Trophoblast cell (in vitro differentiated cells and primary cell): ENCODE measurements around the gene SCAPER.

Experiments used
- DNase-seq, 2 donors: peaks; one replicate each; pipeline ENCODE4 v3.0.0-alpha.2; 2016
- H2AFZ ChIP-seq: 2 replicates; pipeline ENCODE4 v1.6.1; 2013; ENCODE audit warnings: low read length, moderate library complexity, mild to moderate bottlenecking; ENCODE audit not compliant: insufficient read depth, poor library complexity
- H2AK5ac ChIP-seq: 2 replicates; pipeline ENCODE4 v1.6.1; 2013; ENCODE audit warnings: mild to moderate bottlenecking, low read length
- H2BK120ac ChIP-seq: 2 replicates; pipeline ENCODE4 v1.6.1; 2013; ENCODE audit warnings: low read length, mild to moderate bottlenecking, moderate library complexity; ENCODE audit not compliant: insufficient read depth, poor library complexity
- H2BK12ac ChIP-seq: 2 replicates; pipeline ENCODE4 v1.6.1; 2013; ENCODE audit warnings: mild to moderate bottlenecking, low read length, moderate library complexity
- H2BK5ac ChIP-seq: 2 replicates; pipeline ENCODE4 v1.6.1; 2013; ENCODE audit warnings: low read length, low read depth, moderate library complexity, mild to moderate bottlenecking; ENCODE audit not compliant: poor library complexity
- H3K14ac ChIP-seq: 2 replicates; pipeline ENCODE4 v1.6.1; 2013; ENCODE audit warnings: mild to moderate bottlenecking, low read length
- H3K18ac ChIP-seq: 2 replicates; pipeline ENCODE4 v1.6.1; 2013; ENCODE audit warnings: mild to moderate bottlenecking, low read length
- H3K23ac ChIP-seq: 2 replicates; pipeline ENCODE4 v1.6.1; 2013; ENCODE audit warnings: low read length
- H3K27ac ChIP-seq: 2 replicates; pipeline ENCODE4 v1.5.1; 2013; ENCODE audit warnings: low read depth, mild to moderate bottlenecking, inconsistent platforms, low read length, moderate library complexity
- H3K27me3 ChIP-seq: 2 replicates; pipeline ENCODE4 v1.6.1; 2013; ENCODE audit warnings: inconsistent platforms, mild to moderate bottlenecking, low read length, moderate library complexity; ENCODE audit not compliant: insufficient read depth
- H3K36me3 ChIP-seq, 2 experiments: 1 replicate in 1 of 2; 2 replicates in 1 of 2; pipeline ENCODE4 v1.6.1; 2013; ENCODE audit warnings: low read length in 2 of 2, mild to moderate bottlenecking in 2 of 2, moderate library complexity in 1 of 2; ENCODE audit not compliant: insufficient read depth in 2 of 2, control insufficient read depth in 1 of 2
- H3K4ac ChIP-seq: 2 replicates; pipeline ENCODE4 v1.6.1; 2013; ENCODE audit warnings: low read depth, mild to moderate bottlenecking, low read length, moderate library complexity
- H3K4me1 ChIP-seq, 2 experiments: 1 replicate in 1 of 2; 2 replicates in 1 of 2; pipeline ENCODE4 v1.6.1; 2013; ENCODE audit warnings: low read length in 2 of 2, mild to moderate bottlenecking in 2 of 2, moderate library complexity in 1 of 2; ENCODE audit not compliant: insufficient read depth in 2 of 2, control insufficient read depth in 1 of 2
- H3K4me2 ChIP-seq: 2 replicates; pipeline ENCODE4 v1.6.1; 2013; ENCODE audit warnings: inconsistent platforms, mild to moderate bottlenecking, low read length, moderate library complexity
- H3K4me3 ChIP-seq: 2 replicates; pipeline ENCODE4 v1.5.1; 2013; ENCODE audit warnings: mild to moderate bottlenecking, low read depth, low read length, inconsistent platforms
- H3K79me1 ChIP-seq: one replicate; pipeline ENCODE4 v1.6.1; 2013; ENCODE audit warnings: low read length
- H3K79me2 ChIP-seq: 2 replicates; pipeline ENCODE4 v1.6.1; 2013; ENCODE audit warnings: low read length, mild to moderate bottlenecking; ENCODE audit not compliant: control insufficient read depth, insufficient read depth, poor library complexity
- H3K9ac ChIP-seq: 2 replicates; pipeline ENCODE4 v1.6.1; 2013; ENCODE audit warnings: mild to moderate bottlenecking, low read length
- H3K9me3 ChIP-seq: 2 replicates; pipeline ENCODE4 v1.6.1; 2013; ENCODE audit warnings: low read depth, mild to moderate bottlenecking, control low read depth, inconsistent platforms, low read length; ENCODE audit not compliant: insufficient read depth
- H4K12ac ChIP-seq: 2 replicates; pipeline ENCODE4 v1.6.1; 2013; ENCODE audit warnings: low read depth, mild to moderate bottlenecking, low read length, moderate library complexity
- H4K8ac ChIP-seq: 2 replicates; pipeline ENCODE4 v1.6.1; 2013; ENCODE audit warnings: low read depth, mild to moderate bottlenecking, low read length, moderate library complexity
- H4K91ac ChIP-seq: one replicate; pipeline ENCODE4 v1.6.1; 2013; ENCODE audit warnings: low read depth, mild to moderate bottlenecking, low read length, moderate library complexity
- whole genome bisulfite sequencing: extraction: QIAGEN DNeasy Blood & Tissue Kit; methylation state at CpG from one replicate; pipeline ENCODE4 v1.1.7; 2013; ENCODE audit warnings: missing lambda C conversion rate; ENCODE audit not compliant: insufficient read length, insufficient coverage; ENCODE audit errors: extremely low coverage; 5-methylcytosine and 5-hydroxymethylcytosine counted together

The SCAPER gene

DNA sequence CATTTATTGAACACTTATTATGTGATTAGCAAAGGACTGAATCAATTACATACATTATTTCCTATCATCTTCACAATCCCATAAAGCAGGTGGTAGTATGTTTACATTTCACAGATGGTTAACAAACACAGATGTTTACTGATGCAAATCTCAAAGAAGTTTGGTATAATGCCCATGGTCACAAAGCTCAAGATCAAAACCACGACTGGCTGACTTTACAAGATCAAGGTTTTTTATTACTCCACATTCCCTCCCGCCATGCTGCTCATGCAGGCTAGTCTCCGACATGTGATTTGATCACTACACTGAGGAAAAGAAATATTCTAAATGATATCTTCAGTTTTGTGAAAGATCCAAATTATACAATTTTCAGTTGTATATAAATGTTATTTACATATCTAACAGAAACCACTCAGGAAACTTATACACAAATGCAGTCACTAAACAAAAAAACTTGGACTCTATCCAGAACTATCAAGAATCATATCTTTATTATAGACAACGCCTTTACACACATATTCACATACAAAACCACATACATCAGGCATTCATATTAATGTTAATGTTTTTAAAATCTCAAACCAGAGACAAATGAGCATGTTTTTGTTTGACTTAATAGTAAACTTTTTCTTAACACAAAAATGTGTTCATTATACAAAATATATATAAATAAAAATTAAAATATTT, 235.5 kb downstream of the SCAPER start:
- H3K36me3 ChIP-seq, result no peaks in the 10 kb centered on the region
- no peak overlapping the region for H3K14ac ChIP-seq
- no peak overlapping the region for H3K27ac ChIP-seq
- no peak overlapping the region for H3K4ac ChIP-seq
- H3K18ac ChIP-seq, result no peak overlapping the region
- H4K8ac ChIP-seq, result no peak overlapping the region
- H3K4me1 ChIP-seq, result no peaks in the 10 kb centered on the region
- no peaks in the 10 kb centered on the region for H3K9me3 ChIP-seq
- no peak overlapping the region for H3K9ac ChIP-seq
- no peak overlapping the region for H2BK120ac ChIP-seq
- H3K4me3 ChIP-seq, result no peak overlapping the region
- no peak overlapping the region for H4K91ac ChIP-seq
- no peak overlapping the region for H2AK5ac ChIP-seq
- no peak overlapping the region for H3K4me2 ChIP-seq
- 100% methylated on average over 1 of the region's 4 CpGs for WGBS
- no peaks in the 10 kb centered on the region for H3K79me2 ChIP-seq
- H2BK12ac ChIP-seq, result no peak overlapping the region
- no peak overlapping the region for H2BK5ac ChIP-seq
- no peak for DNase-seq
- H3K23ac ChIP-seq, result no peak overlapping the region
- no peak overlapping the region for H2AFZ ChIP-seq
- no peak overlapping the region for H4K12ac ChIP-seq
- H3K79me1 ChIP-seq, result no peaks in the 10 kb centered on the region
- no peaks in the 10 kb centered on the region for H3K27me3 ChIP-seq

DNA sequence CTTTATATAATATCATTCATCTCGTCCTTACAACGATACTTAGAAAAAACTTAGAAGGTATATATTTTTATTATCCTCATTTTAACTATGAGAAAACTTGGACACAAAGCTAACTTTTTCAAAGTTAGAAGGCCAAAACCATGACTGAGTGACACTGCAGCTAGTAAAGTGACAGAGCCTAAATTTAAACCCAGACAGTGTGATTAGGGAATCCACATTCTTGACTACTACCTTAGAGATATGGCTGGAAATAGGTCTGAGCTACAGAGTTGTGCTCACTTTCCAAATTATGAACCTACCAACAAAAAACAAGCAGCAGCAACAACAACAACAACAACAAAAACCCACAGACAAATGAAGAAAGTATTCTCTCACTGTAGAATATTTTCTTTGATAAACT, 236.2 kb downstream of the SCAPER start:
- DNase-seq, result no peak
- Histone ChIP-seq H3K36me3 (no peaks in the 10 kb centered on the region), H2AFZ (no peak overlapping the region), H2BK5ac (no peak overlapping the region), H3K14ac (no peak overlapping the region), H3K27ac (no peak overlapping the region), H3K9ac (no peak overlapping the region), H3K23ac (no peak overlapping the region), H2BK12ac (no peak overlapping the region), H3K79me1 (no peaks in the 10 kb centered on the region), H2AK5ac (no peak overlapping the region), H3K79me2 (no peaks in the 10 kb centered on the region), H3K18ac (no peak overlapping the region), H3K4me1 (no peaks in the 10 kb centered on the region), H3K4me2 (no peak overlapping the region), H3K4ac (no peak overlapping the region), H3K4me3 (no peak overlapping the region), H3K9me3 (no peaks in the 10 kb centered on the region), H2BK120ac (no peak overlapping the region), H4K91ac (no peak overlapping the region), H4K8ac (no peak overlapping the region), H3K27me3 (no peaks in the 10 kb centered on the region), H4K12ac (no peak overlapping the region)
- WGBS, result no CpG with 5 or more reads among the region's 2 CpGs

DNA sequence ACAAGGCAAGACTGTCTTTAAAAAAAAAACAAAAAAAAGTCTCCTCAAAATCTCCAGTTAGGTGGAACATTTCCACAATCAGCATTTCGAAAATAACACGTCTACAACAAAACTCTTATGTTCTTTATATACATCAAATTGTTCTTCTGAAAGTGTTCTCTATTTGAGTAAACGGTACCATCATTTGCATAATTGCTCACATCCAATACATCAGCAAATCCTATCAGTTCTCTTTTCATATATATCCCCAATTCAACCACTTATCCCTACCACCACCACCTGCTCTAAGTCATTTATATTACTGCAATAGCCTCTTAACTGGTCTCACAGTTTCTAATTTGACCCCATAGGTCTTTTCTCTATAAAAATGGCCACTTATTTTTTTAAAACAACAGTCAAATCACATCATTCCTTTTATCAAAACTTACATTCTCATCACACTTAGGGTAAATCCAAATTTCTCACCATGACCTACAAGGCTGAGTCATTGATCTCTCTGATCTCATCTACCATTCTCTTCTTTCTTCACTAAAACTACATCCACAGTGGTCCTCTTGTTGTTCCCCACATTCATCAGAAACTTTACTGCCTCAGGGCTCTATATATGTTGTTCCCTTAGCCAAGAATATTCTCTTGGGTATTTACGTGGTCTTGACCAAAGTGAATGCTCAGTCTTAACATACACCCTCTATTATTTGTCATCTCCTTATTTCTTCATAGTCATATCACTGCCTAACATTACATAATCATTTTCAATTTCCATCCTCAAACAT, 237.0 kb downstream of the SCAPER start:
- H3K23ac ChIP-seq, result no peak overlapping the region
- 100% methylated on average over 2 of the region's 4 CpGs for WGBS
- no peaks in the 10 kb centered on the region for H3K27me3 ChIP-seq
- H4K12ac ChIP-seq, result no peak overlapping the region
- H3K18ac ChIP-seq, result no peak overlapping the region
- H3K36me3 ChIP-seq, result no peaks in the 10 kb centered on the region
- no peak overlapping the region for H4K8ac ChIP-seq
- no peak overlapping the region for H2AK5ac ChIP-seq
- no peak overlapping the region for H3K9ac ChIP-seq
- no peak overlapping the region for H3K14ac ChIP-seq
- H2BK5ac ChIP-seq, result no peak overlapping the region
- H2BK120ac ChIP-seq, result no peak overlapping the region
- H3K79me1 ChIP-seq, result no peaks in the 10 kb centered on the region
- H2BK12ac ChIP-seq, result no peak overlapping the region
- no peaks in the 10 kb centered on the region for H3K9me3 ChIP-seq
- H3K4ac ChIP-seq, result no peak overlapping the region
- no peak for DNase-seq
- H3K4me3 ChIP-seq, result no peak overlapping the region
- H3K4me1 ChIP-seq, result no peaks in the 10 kb centered on the region
- H4K91ac ChIP-seq, result no peak overlapping the region
- H3K27ac ChIP-seq, result no peak overlapping the region
- H3K4me2 ChIP-seq, result no peak overlapping the region
- H2AFZ ChIP-seq, result no peak overlapping the region
- H3K79me2 ChIP-seq, result no peaks in the 10 kb centered on the region

DNA sequence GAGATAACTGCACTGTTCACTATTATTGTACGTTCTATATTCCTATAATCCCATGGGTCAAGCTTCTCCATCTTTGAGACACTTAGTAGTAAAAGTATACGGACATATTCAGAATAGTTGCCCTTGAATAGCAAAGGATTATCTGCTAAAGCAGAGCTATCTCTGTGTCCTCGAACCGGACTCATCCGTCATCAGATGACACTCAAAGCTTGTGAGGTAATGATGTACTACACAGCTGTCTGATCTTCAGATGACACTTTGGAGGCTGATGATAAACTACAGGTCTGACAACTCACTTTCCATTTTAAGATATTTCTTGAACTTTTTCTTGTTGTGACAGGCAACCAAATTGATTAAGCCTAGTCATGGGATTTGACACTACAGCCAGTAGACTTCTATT, 240.2 kb downstream of the SCAPER start:
- Histone ChIP-seq H4K8ac (no peak overlapping the region), H2AFZ (no peak overlapping the region), H3K4me3 (no peak overlapping the region), H3K79me1 (no peaks in the 10 kb centered on the region), H3K18ac (no peak overlapping the region), H2BK12ac (no peak overlapping the region), H3K79me2 (no peaks in the 10 kb centered on the region), H3K4me1 (no peaks in the 10 kb centered on the region), H2BK5ac (no peak overlapping the region), H3K36me3 (no peaks in the 10 kb centered on the region), H3K4ac (no peak overlapping the region), H3K9me3 (no peaks in the 10 kb centered on the region), H3K27me3 (no peaks in the 10 kb centered on the region), H2BK120ac (no peak overlapping the region), H3K4me2 (no peak overlapping the region), H3K23ac (no peak overlapping the region), H4K91ac (no peak overlapping the region), H3K9ac (no peak overlapping the region), H3K27ac (no peak overlapping the region), H3K14ac (no peak overlapping the region), H2AK5ac (no peak overlapping the region), H4K12ac (no peak overlapping the region)
- DNase-seq, result no peak
- no CpG with 5 or more reads among the region's 5 CpGs for WGBS
